OCI-LY7 (cell line): ENCODE results near the gene KHDRBS2. TPM values are rescaled to one million over a fixed set of nuclear protein-coding genes. Genes with fewer than 3 reads are reported as not detected.

Source experiments
- BruUV-seq: library from RNA; stranded (reverse); fragments of 400-500 nt; replicated peaks from 2 replicates; lab custom pipeline; 2021; lab: Mats Ljungman, UMichigan
- CTCF ChIA-PET: fragments of 300-600 bp; sonication (Branson Sonifier 250); formaldehyde crosslinking; loops from one replicate; lab custom pipeline; 2022; ENCODE audit warnings: antibody characterized with exemption; ENCODE audit not compliant: unreplicated experiment; lab: Charles Lee
- POLR2A ChIA-PET: fragments of 300-600 bp; sonication (Branson Sonifier 250); formaldehyde crosslinking; loops from one replicate; lab custom pipeline; 2022; ENCODE audit warnings: antibody characterized with exemption; lab: Charles Lee
- DNase-seq: peaks from one replicate; pipeline ENCODE4 v3.0.0-alpha.2; 2015; ENCODE audit warnings: low spot score
- H2AFZ ChIP-seq: fragments of 200-600 bp; sonication (generic), shearing (Covaris generic); 2 replicates; pipeline ENCODE4 v1.6.1; 2014; ENCODE audit warnings: mild to moderate bottlenecking, antibody characterized with exemption, low read length, moderate library complexity
- H3K27ac ChIP-seq: fragments of 200-600 bp; sonication (generic); 2 replicates; pipeline ENCODE4 v1.5.1; 2014; ENCODE audit warnings: mixed run types, low read depth, mild to moderate bottlenecking, moderate library complexity, low read length, inconsistent platforms; ENCODE audit not compliant: poor library complexity, severe bottlenecking
- H3K36me3 ChIP-seq: fragments of 200-600 bp; sonication (generic); 2 replicates; pipeline ENCODE4 v1.6.1; 2014; ENCODE audit warnings: mild to moderate bottlenecking, antibody characterized with exemption, low read length, moderate library complexity, mixed read lengths; ENCODE audit not compliant: insufficient read depth
- H3K4me1 ChIP-seq: fragments of 200-600 bp; sonication (generic); 2 replicates; pipeline ENCODE4 v1.5.1; 2014; ENCODE audit warnings: mild to moderate bottlenecking, low read length; ENCODE audit not compliant: insufficient read depth, poor library complexity, severe bottlenecking
- H3K4me2 ChIP-seq: fragments of 200-600 bp; sonication (generic); 2 replicates; pipeline ENCODE4 v1.6.1; 2014; ENCODE audit warnings: mild to moderate bottlenecking, low read length
- H3K4me3 ChIP-seq: fragments of 200-600 bp; sonication (generic); 2 replicates; pipeline ENCODE4 v1.5.1; 2014; ENCODE audit warnings: mild to moderate bottlenecking, low read depth, low read length; ENCODE audit not compliant: poor library complexity, severe bottlenecking
- H3K79me2 ChIP-seq: fragments of 200-600 bp; sonication (generic); 2 replicates; pipeline ENCODE4 v1.6.1; 2016; ENCODE audit warnings: low read depth, mild to moderate bottlenecking, low read length, moderate library complexity, mixed read lengths; ENCODE audit not compliant: insufficient read depth
- H3K9me2 ChIP-seq: fragments of 200-600 bp; sonication (generic); 2 replicates; pipeline ENCODE4 v1.6.1; 2016; ENCODE audit warnings: mild to moderate bottlenecking, low read length, mixed read lengths; ENCODE audit not compliant: insufficient read depth
- H3K9me3 ChIP-seq: fragments of 200-600 bp; sonication (generic); 2 replicates; pipeline ENCODE4 v1.6.1; 2014; ENCODE audit warnings: mild to moderate bottlenecking, mixed run types, low read length, mixed read lengths
- H4K20me1 ChIP-seq: fragments of 200-600 bp; sonication (generic); 2 replicates; pipeline ENCODE4 v1.6.1; 2014; ENCODE audit warnings: mild to moderate bottlenecking, antibody characterized with exemption, low read length, moderate library complexity, mixed read lengths; ENCODE audit not compliant: insufficient read depth
- CTCF ChIP-seq: fragments of 200-600 bp; sonication (generic); conservative IDR thresholded peaks from 2 replicates; pipeline ENCODE4 v1.5.1; 2014; ENCODE audit warnings: mild to moderate bottlenecking, antibody characterized with exemption, low read length, moderate library complexity, mixed read lengths
- EZH2phosphoT487 ChIP-seq: fragments of 200-600 bp; sonication (generic); IDR thresholded peaks from 2 replicates; pipeline ENCODE4 v1.6.1; 2018; ENCODE audit warnings: low read depth, borderline replicate concordance, mild to moderate bottlenecking, mixed run types, antibody characterized with exemption, low read length, moderate library complexity, mixed read lengths
- intact Hi-C: fragments of 100-400 bp; cut with micrococcal nuclease; formaldehyde crosslinking; loops from one replicate; pipeline ENCODE4 v1.10.0; 2022; ENCODE audit not compliant: unreplicated experiment
- total RNA-seq, 2 experiments: library from RNA; depleted of rRNA in 1 of 2; stranded (reverse); fragments of >200 nt in 1 of 2; shearing (Covaris generic) in 1 of 2; gene quantifications; 2 replicates each; pipeline ENCODE4 v1.2.3, GENCODE V29; 2014 to 2022

Gene KHDRBS2
- total RNA-seq, 2 experiments from 2014 or later = 1.7 to 7.6 TPM

GRCh38 chr6:61950811-61951210 lies 335.2 kb downstream of the KHDRBS2 start:
- no TSS peak for BruUV-seq
- Histone ChIP-seq H3K4me3 (no peak overlapping the region), H3K4me2 (no peak overlapping the region), H3K27ac (no peak overlapping the region), H3K36me3 (no peaks in the 10 kb centered on the region), H3K9me3 (no peaks in the 10 kb centered on the region), H4K20me1 (no peaks in the 10 kb centered on the region), H3K9me2 (no peaks in the 10 kb centered on the region), H3K4me1 (no peaks in the 10 kb centered on the region), H3K79me2 (no peaks in the 10 kb centered on the region), H2AFZ (no peak overlapping the region)
- DNase-seq = no peak
- ChIA-PET CTCF (no interaction called here), POLR2A (no interaction called here)
- TF ChIP-seq CTCF (no peak), EZH2phosphoT487 (no peak)
- intact Hi-C loops = no loop called here

GRCh38 chr6:61949971-61950370 lies 336.1 kb downstream of the KHDRBS2 start:
- Histone ChIP-seq H2AFZ (no peak overlapping the region), H3K9me3 (no peaks in the 10 kb centered on the region), H4K20me1 (no peaks in the 10 kb centered on the region), H3K36me3 (no peaks in the 10 kb centered on the region), H3K27ac (no peak overlapping the region), H3K9me2 (no peaks in the 10 kb centered on the region), H3K4me1 (no peaks in the 10 kb centered on the region), H3K79me2 (no peaks in the 10 kb centered on the region), H3K4me3 (no peak overlapping the region), H3K4me2 (no peak overlapping the region)
- intact Hi-C loops = no loop called here
- no peak for TF ChIP-seq EZH2phosphoT487
- TF ChIP-seq CTCF = no peak
- ChIA-PET POLR2A (interaction anchor here (0.7 kb wide), 1 partner anchor 435 kb away, joined by 3 read pairs; no protein-coding TSS in a partner anchor), CTCF (no interaction called here)
- no TSS peak for BruUV-seq
- DNase-seq = no peak

GRCh38 chr6:61949161-61949560 lies 336.9 kb downstream of the KHDRBS2 start:
- ChIA-PET CTCF (no interaction called here), POLR2A (no interaction called here)
- H3K9me3 ChIP-seq = no peaks in the 10 kb centered on the region
- H3K4me2 ChIP-seq = no peak overlapping the region
- intact Hi-C loops = no loop called here
- no peak overlapping the region for H3K4me3 ChIP-seq
- H3K9me2 ChIP-seq = no peaks in the 10 kb centered on the region
- no peaks in the 10 kb centered on the region for H3K36me3 ChIP-seq
- no peaks in the 10 kb centered on the region for H3K4me1 ChIP-seq
- no peak for DNase-seq
- H4K20me1 ChIP-seq = no peaks in the 10 kb centered on the region
- no peak overlapping the region for H3K27ac ChIP-seq
- no peak for TF ChIP-seq CTCF
- BruUV-seq = no TSS peak
- H3K79me2 ChIP-seq = no peaks in the 10 kb centered on the region
- no peak overlapping the region for H2AFZ ChIP-seq
